Common myeloid progenitor, CD34-positive (primary cell): ENCODE data around the gene GADD45GIP1.
"Not testable (repeated sequence)": the region's sequence is repeated elsewhere in the genome, so short reads cannot be mapped to it uniquely, and the experiment has no call there.

Source experiments
- CTCF ChIA-PET: fragments of 350-600 bp; sonication (Branson Sonifier 250); formaldehyde crosslinking; loops from one replicate; lab custom pipeline; 2021; ENCODE audit warnings: antibody characterized with exemption; lab: Charles Lee
- POLR2A ChIA-PET: fragments of 350-600 bp; sonication (Branson Sonifier 250); formaldehyde crosslinking; loops from one replicate; lab custom pipeline; 2021; ENCODE audit warnings: antibody characterized with exemption; lab: Charles Lee
- DNase-seq, 3 donors: peaks; one replicate each; pipeline versions ENCODE4 v3.0.0 to v3.0.0-alpha.2; 2013
- H3K27ac ChIP-seq, 2 experiments: 1 replicate in 1 of 2; 2 replicates in 1 of 2; pipeline ENCODE4 v1.7.0; 2013; ENCODE audit warnings: inconsistent platforms in 2 of 2, low read length in 2 of 2, mild to moderate bottlenecking in 2 of 2, low read depth in 1 of 2, moderate library complexity in 1 of 2; ENCODE audit not compliant: severe bottlenecking in 2 of 2, insufficient read depth in 1 of 2, poor library complexity in 1 of 2
- H3K27me3 ChIP-seq, 5 experiments: replicated peaks in 2 of 5; 1 replicate in 3 of 5; 2 replicates in 2 of 5; pipeline versions ENCODE4 v1.6.1 to v1.7.0; 2013; ENCODE audit warnings: low read length in 4 of 5, mild to moderate bottlenecking in 2 of 5, moderate library complexity in 2 of 5, inconsistent platforms in 1 of 5; ENCODE audit not compliant: insufficient read depth in 5 of 5, control insufficient read depth in 4 of 5
- H3K36me3 ChIP-seq, 4 experiments: 1 replicate in 2 of 4; 2 replicates in 2 of 4; pipeline versions ENCODE4 v1.6.1 to v1.7.0; 2013; ENCODE audit warnings: low read length in 3 of 4, control low read depth in 1 of 4, mild to moderate bottlenecking in 1 of 4; ENCODE audit not compliant: control insufficient read depth in 4 of 4, insufficient read depth in 4 of 4
- H3K4me1 ChIP-seq, 4 experiments: 1 replicate in 3 of 4; 2 replicates in 1 of 4; pipeline versions ENCODE4 v1.6.1 to v1.7.1; 2013; ENCODE audit warnings: low read length in 3 of 4, mild to moderate bottlenecking in 3 of 4, control low read depth in 1 of 4, inconsistent platforms in 1 of 4, moderate library complexity in 1 of 4; ENCODE audit not compliant: control insufficient read depth in 4 of 4, insufficient read depth in 4 of 4; ENCODE audit errors: control extremely low read depth in 1 of 4
- H3K4me3 ChIP-seq, 7 experiments: 1 replicate in 4 of 7; 2 replicates in 3 of 7; pipeline versions ENCODE4 v1.5.1 to v1.7.0; 2013; ENCODE audit warnings: mild to moderate bottlenecking in 7 of 7, low read length in 6 of 7, moderate library complexity in 6 of 7, inconsistent platforms in 2 of 7, low read depth in 2 of 7, control low read depth in 1 of 7; ENCODE audit not compliant: insufficient read depth in 4 of 7, control insufficient read depth in 1 of 7; ENCODE audit errors: extremely low read depth in 1 of 7
- H3K9me3 ChIP-seq, 5 experiments: 1 replicate in 4 of 5; 2 replicates in 1 of 5; pipeline versions ENCODE4 v1.6.1 to v1.7.1; 2013; ENCODE audit warnings: low read length in 4 of 5, mild to moderate bottlenecking in 2 of 5, inconsistent platforms in 1 of 5, low read depth in 1 of 5, moderate library complexity in 1 of 5; ENCODE audit not compliant: control insufficient read depth in 4 of 5, insufficient read depth in 2 of 5; ENCODE audit errors: control extremely low read depth in 1 of 5
- WGBS: methylation state at CpG from one replicate; pipeline ENCODE4 v1.1.5; 2013; ENCODE audit not compliant: insufficient coverage; 5-methylcytosine and 5-hydroxymethylcytosine counted together

Gene GADD45GIP1

GRCh38 chr19:12954612-12954962, 2.4 kb downstream of the GADD45GIP1 start:
- WGBS, result no CpG with 5 or more reads among the region's 1 CpG
- Histone ChIP-seq H3K27me3 (no peaks in the 10 kb centered on the region), H3K36me3 (peaks cover 6 to 48% (median 31%) of the 10 kb centered on the region in 4 experiments), H3K9me3 (no peaks in the 10 kb centered on the region), H3K4me1 (peaks cover 0 to 53% (median 48%) of the 10 kb centered on the region in 4 experiments), H3K4me3 (no peak overlapping the region), H3K27ac (peak overlapping the region; percentile 84 to 94)
- POLR2A ChIA-PET, result interaction anchor here (2.4 kb wide), 1 partner anchor 11 kb away, joined by 11 read pairs; the partner anchor contains the start of gene RAD23A
- CTCF ChIA-PET, result interaction anchor here (1.2 to 4.9 kb wide), 3 partner anchors 10 to 41 kb away, joined by 3 to 47 read pairs (median 4); no protein-coding TSS in a partner anchor
- DNase-seq, result no peak

- peaks cover 0 to 53% (median 48%) of the 10 kb centered on the region in 4 experiments for H3K4me1 ChIP-seq
- H3K4me3 ChIP-seq, result peak overlapping the region in 2 of 7 experiments; percentile 9 to 33
- H3K27me3 ChIP-seq, result no peaks in the 10 kb centered on the region
- ChIA-PET POLR2A (interaction anchor here (2.4 kb wide), 1 partner anchor 10 kb away, joined by 11 read pairs; the partner anchor contains the start of gene RAD23A), CTCF (interaction anchor here (1.0 to 4.9 kb wide), 5 partner anchors 11 to 68 kb away, joined by 3 to 47 read pairs (median 4); no protein-coding TSS in a partner anchor)
- 82% methylated on average over 9 of the region's 12 CpGs for WGBS
- DNase-seq, result peak in 1 of 3 donors; percentile 46
- peak overlapping the region; percentile 84 to 94 for H3K27ac ChIP-seq
- H3K9me3 ChIP-seq, result no peaks in the 10 kb centered on the region
- H3K36me3 ChIP-seq, result peaks cover 11 to 54% (median 37%) of the 10 kb centered on the region in 4 experiments
These were observed 3.0 kb downstream of the GADD45GIP1 start for GRCh38 chr19:12953799-12954611.

GRCh38 chr19:12953138-12953798, 3.8 kb downstream of the GADD45GIP1 start:
- DNase-seq, result peak in 1 of 3 donors; percentile 51
- Histone ChIP-seq H3K36me3 (peaks cover 11 to 61% (median 44%) of the 10 kb centered on the region in 4 experiments), H3K27ac (peak overlapping the region; percentile 84 to 94), H3K27me3 (no peaks in the 10 kb centered on the region), H3K4me1 (peaks cover 0 to 53% (median 48%) of the 10 kb centered on the region in 4 experiments), H3K4me3 (peak overlapping the region in 2 of 7 experiments; percentile 9 to 33), H3K9me3 (no peaks in the 10 kb centered on the region)
- WGBS, result 56% methylated on average over 6 of the region's 11 CpGs
- ChIA-PET CTCF (interaction anchor here (1.0 to 4.9 kb wide), 3 partner anchors 11 to 68 kb away, joined by 3 to 47 read pairs (median 4); no protein-coding TSS in a partner anchor), POLR2A (interaction anchor here (0.7 to 2.4 kb wide), 2 partner anchors 9 to 134 kb away, joined by 3 to 11 read pairs; partner anchors contain the start of gene RAD23A)

- peak in 2 of 3 donors; percentile 55 to 58 for DNase-seq
- peaks cover 0 to 53% (median 47%) of the 10 kb centered on the region in 4 experiments for H3K4me1 ChIP-seq
- WGBS, result 82% methylated on average over 2 of the region's 12 CpGs
- CTCF ChIA-PET, result interaction anchor here (0.8 to 4.9 kb wide), 3 partner anchors 12 to 70 kb away, joined by 3 to 47 read pairs (median 4); no protein-coding TSS in a partner anchor
- H3K4me3 ChIP-seq, result no peak overlapping the region
- H3K27ac ChIP-seq, result peak overlapping the region; percentile 84 to 94
- H3K36me3 ChIP-seq, result peaks cover 11 to 68% (median 48%) of the 10 kb centered on the region in 4 experiments
- H3K9me3 ChIP-seq, result no peaks in the 10 kb centered on the region
- POLR2A ChIA-PET, result interaction anchor here (0.7 to 2.4 kb wide), 2 partner anchors 9 to 135 kb away, joined by 3 to 11 read pairs; partner anchors contain the start of gene RAD23A
- H3K27me3 ChIP-seq, result no peaks in the 10 kb centered on the region
These were observed 4.4 kb downstream of the GADD45GIP1 start for GRCh38 chr19:12952488-12953137.

- CTCF ChIA-PET, result interaction anchor here (0.8 kb wide), 1 partner anchor 69 kb away, joined by 3 read pairs; no protein-coding TSS in a partner anchor
- POLR2A ChIA-PET, result not testable (repeated sequence)
These were observed 5.0 kb downstream of the GADD45GIP1 start for GRCh38 chr19:12952050-12952449.

More at GRCh38 chr19:12952050-12952449, 5.0 kb downstream of the GADD45GIP1 start:
- peaks cover 11 to 72% (median 49%) of the 10 kb centered on the region in 4 experiments for H3K36me3 ChIP-seq
- peaks cover 0 to 57% (median 50%) of the 10 kb centered on the region in 4 experiments for H3K4me1 ChIP-seq
- not testable (repeated sequence) for DNase-seq, H3K27me3 ChIP-seq, H3K4me3 ChIP-seq, H3K9me3 ChIP-seq
- 95% methylated on average over 6 of the region's 6 CpGs for WGBS
- H3K27ac ChIP-seq, result peak overlapping the region; percentile 84 to 94
